ENCODE measurements around the gene DGCR6L. TPM values are rescaled to one million over a fixed set of nuclear protein-coding genes. Genes with fewer than 3 reads are reported as not detected.
"Not testable (repeated sequence)": the region's sequence is repeated elsewhere in the genome, so short reads cannot be mapped to it uniquely, and the experiment has no call there.

The DGCR6L gene
- total RNA-seq, 1 experiment from 2014 or later, result 56.4 TPM

GRCh38 chr22:20310773-20311172, 9.1 kb downstream of the DGCR6L start:
- not testable (repeated sequence) for DNase-seq (ENCODE audit: low read depth)

GRCh38 chr22:20310180-20310579, 9.7 kb downstream of the DGCR6L start:
- DNase-seq (ENCODE audit: low read depth), result not testable (repeated sequence)

- not testable (repeated sequence) for DNase-seq (ENCODE audit: low read depth)
Observed at GRCh38 chr22:20308806-20309650, 10.8 kb downstream of the DGCR6L start.

- DNase-seq (ENCODE audit: low read depth), result not testable (repeated sequence)
Observed at GRCh38 chr22:20307448-20308447, 12.1 kb downstream of the DGCR6L start.

- DNase-seq (ENCODE audit: low read depth), result not testable (repeated sequence)
Observed at GRCh38 chr22:20306646-20307447, 13.0 kb downstream of the DGCR6L start.

GRCh38 chr22:20305894-20306645, 13.8 kb downstream of the DGCR6L start:
- DNase-seq (ENCODE audit: low read depth), result no peak

- DNase-seq (ENCODE audit: low read depth), result not testable (repeated sequence)
Observed at GRCh38 chr22:20305230-20305893, 14.5 kb downstream of the DGCR6L start.

GRCh38 chr22:20304646-20305045, 15.2 kb downstream of the DGCR6L start:
- no peak for DNase-seq (ENCODE audit: low read depth)

- DNase-seq (ENCODE audit: low read depth), result not testable (repeated sequence)
Observed at GRCh38 chr22:20303229-20303534, 16.7 kb downstream of the DGCR6L start.

- no peak for DNase-seq (ENCODE audit: low read depth)
Observed at GRCh38 chr22:20302438-20303228, 17.2 kb downstream of the DGCR6L start.

GRCh38 chr22:20299746-20300136, 20.1 kb downstream of the DGCR6L start:
- DNase-seq (ENCODE audit: low read depth), result no peak

GRCh38 chr22:20298803-20299745, 20.8 kb downstream of the DGCR6L start:
- peak; percentile 63 for DNase-seq (ENCODE audit: low read depth)

GRCh38 chr22:20298110-20298802, 21.6 kb downstream of the DGCR6L start:
- DNase-seq (ENCODE audit: low read depth), result no peak

- DNase-seq (ENCODE audit: low read depth), result no peak
Observed at GRCh38 chr22:20297414-20298109, 22.3 kb downstream of the DGCR6L start.

GRCh38 chr22:20296598-20296997, 23.3 kb downstream of the DGCR6L start:
- no peak for DNase-seq (ENCODE audit: low read depth)

- DNase-seq (ENCODE audit: low read depth), result no peak
Observed at GRCh38 chr22:20295262-20296064, 24.4 kb downstream of the DGCR6L start.
